ENCODE data around the gene NELFB.

- TF ChIP-seq CTCF (IDR thresholded peaks at IDR 0.05) (no peak), POLR2AphosphoS5 (IDR thresholded peaks at IDR 0.05) (no peak), POLR2A (IDR thresholded peaks at IDR 0.05) (no peak)
Measured at GRCh38 chr9:137295849-137296669, 40.9 kb downstream of the NELFB start.
